ENCODE results near the gene NFYC.

The NFYC gene

GRCh38 chr1:40820251-40820797 lies 128.8 kb downstream of the NFYC start:
- no peak for TF ChIP-seq CTCF (IDR thresholded peaks at IDR 0.05; ENCODE audit: control insufficient read depth, extremely low read depth, insufficient read depth)
- no peak for DNase-seq (ENCODE audit: low read depth)

More at GRCh38 chr1:40820251-40820797, 128.8 kb downstream of the NFYC start:
- H3K4me3 ChIP-seq (ENCODE audit: low read depth, low read length): no peak overlapping the region

Data from LNCaP clone FGC (cell line).